ENCODE results near the gene GSTM1. TPM values are rescaled to one million over a fixed set of nuclear protein-coding genes. Genes with fewer than 3 reads are reported as not detected.

GSTM1 gene
- total RNA-seq, 4 donors from 2014 or later, result 42.7 TPM; not detected in 3

GRCh38 chr1:109721042-109721441 is 33.4 kb downstream of the GSTM1 start:
- no peak for TF ChIP-seq CTCF (IDR thresholded peaks at IDR 0.05; ENCODE audit: low read depth)

GRCh38 chr1:109721971-109722370 is 34.4 kb downstream of the GSTM1 start:
- TF ChIP-seq CTCF (IDR thresholded peaks at IDR 0.05; ENCODE audit: low read depth), result no peak

- no peak for TF ChIP-seq CTCF (IDR thresholded peaks at IDR 0.05; ENCODE audit: low read depth)
These were observed 35.5 kb downstream of the GSTM1 start for GRCh38 chr1:109722908-109723691.

GRCh38 chr1:109724933-109725332 is 37.3 kb downstream of the GSTM1 start:
- TF ChIP-seq CTCF (IDR thresholded peaks at IDR 0.05; ENCODE audit: low read depth), result no peak

GRCh38 chr1:109725510-109725909 is 37.9 kb downstream of the GSTM1 start:
- TF ChIP-seq CTCF (IDR thresholded peaks at IDR 0.05; ENCODE audit: low read depth), result no peak

- TF ChIP-seq CTCF (IDR thresholded peaks at IDR 0.05; ENCODE audit: low read depth), result no peak
These were observed 38.4 kb downstream of the GSTM1 start for GRCh38 chr1:109726007-109726406.

- TF ChIP-seq CTCF (IDR thresholded peaks at IDR 0.05; ENCODE audit: low read depth), result no peak
These were observed 39.2 kb downstream of the GSTM1 start for GRCh38 chr1:109726728-109727373.

Data from subcutaneous adipose tissue (tissue), 4 donors.